ENCODE measurements around the gene HS1BP3.

- TF ChIP-seq CTCF (conservative IDR thresholded peaks at IDR 0.05 in 1 of 2, IDR thresholded peaks at IDR 0.05 in 1 of 2; ENCODE audit: extremely low read depth in 1 of 2, insufficient read depth in 1 of 2, low read depth in 1 of 2, low read length in 2 of 2) (no peak), EZH2 (IDR thresholded peaks at IDR 0.05; ENCODE audit: borderline replicate concordance, low read length) (no peak)
These were observed 3.0 kb upstream of the HS1BP3 start for GRCh38 chr2:20653695-20654534.
